GM20431 (cell line): Measurements from ENCODE around the gene TTLL11.

Experiments used
- in situ Hi-C: fragments of 300-500 bp; cut with MseI, MboI; formaldehyde crosslinking; loops from one replicate; pipeline ENCODE4 v1.15.0; 2020; ENCODE audit warnings: low sequenced_read_pairs; ENCODE audit not compliant: unreplicated experiment

Gene TTLL11, protein sequence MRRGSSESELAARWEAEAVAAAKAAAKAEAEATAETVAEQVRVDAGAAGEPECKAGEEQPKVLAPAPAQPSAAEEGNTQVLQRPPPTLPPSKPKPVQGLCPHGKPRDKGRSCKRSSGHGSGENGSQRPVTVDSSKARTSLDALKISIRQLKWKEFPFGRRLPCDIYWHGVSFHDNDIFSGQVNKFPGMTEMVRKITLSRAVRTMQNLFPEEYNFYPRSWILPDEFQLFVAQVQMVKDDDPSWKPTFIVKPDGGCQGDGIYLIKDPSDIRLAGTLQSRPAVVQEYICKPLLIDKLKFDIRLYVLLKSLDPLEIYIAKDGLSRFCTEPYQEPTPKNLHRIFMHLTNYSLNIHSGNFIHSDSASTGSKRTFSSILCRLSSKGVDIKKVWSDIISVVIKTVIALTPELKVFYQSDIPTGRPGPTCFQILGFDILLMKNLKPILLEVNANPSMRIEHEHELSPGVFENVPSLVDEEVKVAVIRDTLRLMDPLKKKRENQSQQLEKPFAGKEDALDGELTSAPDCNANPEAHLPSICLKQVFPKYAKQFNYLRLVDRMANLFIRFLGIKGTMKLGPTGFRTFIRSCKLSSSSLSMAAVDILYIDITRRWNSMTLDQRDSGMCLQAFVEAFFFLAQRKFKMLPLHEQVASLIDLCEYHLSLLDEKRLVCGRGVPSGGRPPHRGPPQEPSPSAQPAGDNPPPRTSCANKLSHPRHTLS

DNA sequence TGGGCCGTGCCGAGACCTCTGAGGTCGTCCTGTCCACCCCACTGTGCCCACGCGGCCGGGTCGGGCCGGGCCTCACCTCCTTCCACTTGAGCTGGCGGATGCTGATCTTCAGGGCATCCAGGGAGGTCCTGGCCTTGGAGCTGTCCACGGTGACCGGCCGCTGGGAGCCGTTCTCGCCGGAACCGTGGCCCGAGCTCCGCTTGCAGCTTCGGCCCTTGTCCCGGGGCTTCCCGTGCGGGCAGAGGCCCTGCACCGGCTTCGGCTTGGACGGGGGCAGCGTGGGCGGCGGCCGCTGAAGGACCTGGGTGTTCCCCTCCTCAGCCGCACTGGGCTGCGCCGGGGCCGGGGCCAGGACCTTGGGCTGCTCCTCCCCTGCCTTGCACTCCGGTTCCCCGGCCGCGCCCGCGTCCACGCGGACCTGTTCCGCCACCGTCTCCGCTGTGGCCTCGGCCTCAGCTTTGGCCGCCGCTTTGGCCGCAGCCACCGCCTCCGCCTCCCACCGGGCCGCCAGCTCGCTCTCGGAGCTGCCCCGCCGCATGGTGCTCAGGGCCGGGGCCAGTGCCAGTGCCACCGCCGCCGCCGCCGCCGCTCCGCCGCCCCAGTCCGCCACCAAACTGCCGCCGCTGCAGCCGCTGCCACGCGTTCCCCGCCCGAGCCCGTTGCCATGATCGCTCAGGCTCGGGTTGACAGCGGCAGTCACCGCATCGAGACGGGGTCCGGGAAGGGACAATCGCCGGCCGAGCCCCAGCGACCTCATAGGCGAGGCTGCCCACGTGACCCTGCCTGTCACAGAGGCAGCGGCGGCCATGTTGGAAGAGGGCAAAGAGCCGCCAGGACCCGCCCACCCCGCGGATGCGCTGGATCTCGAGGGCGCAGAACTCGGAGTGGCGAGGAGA, at the start of gene TTLL11:
TTLL11 (minus strand) TSS at position 698 of the 896 bp plus-strand sequence; CDS start at position 538, 160 bp downstream.
- in situ Hi-C loops: no loop called here

DNA sequence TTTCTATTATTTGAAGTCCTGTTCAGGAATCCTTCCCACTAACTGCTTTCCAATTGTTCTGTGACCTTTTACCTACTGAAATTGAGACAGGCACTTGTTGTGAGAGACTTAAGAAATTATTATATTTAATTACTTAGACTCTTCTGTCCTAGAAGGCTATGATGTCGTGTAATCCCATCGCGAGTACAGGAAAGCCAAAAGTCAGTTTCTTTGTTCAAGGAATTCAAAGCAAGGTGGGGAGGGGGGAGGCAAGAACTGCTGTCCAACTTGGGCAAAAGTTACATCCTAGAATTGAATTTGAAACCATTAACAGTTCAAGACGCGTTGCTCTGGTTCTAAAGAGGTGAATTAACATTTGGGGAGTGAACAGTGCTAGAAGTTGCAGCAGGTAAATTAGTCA, 48.6 kb upstream of the TTLL11 start:
- in situ Hi-C loops: loop anchor here (25.0 kb wide), 1 partner anchor 671 kb away; the partner anchor contains the start of gene OR1K1

DNA sequence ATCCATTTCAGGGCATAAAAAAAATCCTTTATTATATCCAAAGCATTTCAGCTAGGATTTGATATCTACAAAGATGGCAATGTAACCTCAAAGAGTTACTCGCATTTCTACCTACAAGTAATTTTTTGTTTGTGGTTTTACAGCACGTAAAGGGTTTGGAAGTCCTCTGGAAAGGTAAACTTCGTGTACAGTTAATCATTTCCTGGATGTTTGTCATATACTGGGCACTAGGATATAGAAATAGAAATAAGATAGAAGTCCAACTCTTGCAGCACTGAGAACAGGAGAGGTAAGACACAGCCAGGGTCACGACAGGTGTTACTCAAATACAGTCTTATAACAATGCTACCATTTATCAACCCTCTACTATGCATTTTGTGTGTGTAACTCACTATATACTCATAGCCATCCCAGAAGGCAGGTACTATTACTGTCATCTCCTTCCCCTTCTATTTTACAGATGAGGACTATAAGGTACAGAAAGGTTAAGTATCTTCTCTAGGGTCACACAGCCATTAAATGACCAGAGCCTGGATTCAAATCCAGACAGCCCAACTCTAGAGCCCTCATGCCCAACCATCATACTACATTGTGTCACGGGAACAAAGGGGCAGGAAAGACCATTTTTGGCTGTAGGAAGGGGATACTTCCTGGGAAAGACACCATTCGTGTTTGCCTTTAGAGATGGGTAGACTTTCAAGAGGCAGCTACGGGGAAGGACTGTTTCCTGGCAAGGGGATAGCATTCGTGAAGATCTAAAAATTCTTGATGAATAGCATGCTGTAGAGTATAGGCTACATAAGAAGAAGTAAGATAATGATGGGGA, 47.5 kb upstream of the TTLL11 start:
- in situ Hi-C loops: loop anchor here (25.0 kb wide), 1 partner anchor 672 kb away; the partner anchor contains the start of gene OR1K1

DNA sequence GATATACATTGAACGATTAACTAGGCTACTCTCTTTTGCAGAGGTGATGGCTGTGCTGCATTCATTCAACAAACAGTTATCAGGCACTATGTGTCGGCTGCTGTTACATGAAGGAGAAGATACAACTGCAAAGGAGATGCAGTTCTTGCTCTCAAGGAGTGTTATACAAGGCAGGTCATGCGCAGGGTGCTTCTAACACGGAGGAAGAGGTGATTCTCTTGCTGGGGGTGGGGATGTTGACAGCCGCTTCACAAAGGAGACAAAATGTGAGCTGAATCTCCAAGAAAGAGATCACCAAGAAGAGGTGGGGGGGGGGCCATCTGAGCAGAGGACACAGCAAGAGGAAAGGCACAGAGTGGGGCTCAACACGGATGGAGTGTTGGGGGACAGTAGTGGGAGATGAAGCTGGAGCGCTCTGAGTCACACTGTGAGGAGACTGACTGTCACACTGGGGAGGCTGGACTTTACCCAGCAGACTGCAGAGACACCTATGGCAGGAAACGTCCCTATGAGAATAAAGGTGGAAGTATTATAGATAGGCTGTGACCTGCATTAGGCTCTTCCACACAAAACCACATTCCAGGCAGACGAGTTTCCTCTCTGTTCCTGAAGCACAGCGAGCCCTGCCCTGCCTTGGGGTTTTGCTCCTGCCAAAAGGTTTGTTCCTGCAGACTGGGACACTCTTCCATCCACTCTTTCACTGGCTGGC, 45.6 kb upstream of the TTLL11 start:
- in situ Hi-C loops: loop anchor here (25.0 kb wide), 1 partner anchor 674 kb away; the partner anchor contains the start of gene OR1K1

DNA sequence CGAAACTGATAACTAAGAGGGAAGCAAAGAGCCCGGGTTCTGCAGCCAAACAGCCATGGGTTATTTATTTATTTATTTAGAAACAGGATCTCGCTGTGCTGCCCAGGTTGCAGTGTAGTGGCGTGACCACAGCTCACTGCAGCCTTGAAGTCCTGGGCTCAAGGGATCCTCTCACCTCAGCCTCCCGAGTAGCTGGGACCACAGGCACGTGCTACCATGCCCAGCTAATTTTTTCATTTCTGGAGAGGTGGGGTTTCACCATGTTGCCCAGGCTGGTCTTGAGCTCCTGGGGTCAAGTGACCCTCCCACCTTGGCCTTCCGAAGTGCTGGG, 42.4 kb upstream of the TTLL11 start:
- in situ Hi-C loops: loop anchor here (25.0 kb wide), 1 partner anchor 677 kb away; the partner anchor contains the start of gene OR1K1

DNA sequence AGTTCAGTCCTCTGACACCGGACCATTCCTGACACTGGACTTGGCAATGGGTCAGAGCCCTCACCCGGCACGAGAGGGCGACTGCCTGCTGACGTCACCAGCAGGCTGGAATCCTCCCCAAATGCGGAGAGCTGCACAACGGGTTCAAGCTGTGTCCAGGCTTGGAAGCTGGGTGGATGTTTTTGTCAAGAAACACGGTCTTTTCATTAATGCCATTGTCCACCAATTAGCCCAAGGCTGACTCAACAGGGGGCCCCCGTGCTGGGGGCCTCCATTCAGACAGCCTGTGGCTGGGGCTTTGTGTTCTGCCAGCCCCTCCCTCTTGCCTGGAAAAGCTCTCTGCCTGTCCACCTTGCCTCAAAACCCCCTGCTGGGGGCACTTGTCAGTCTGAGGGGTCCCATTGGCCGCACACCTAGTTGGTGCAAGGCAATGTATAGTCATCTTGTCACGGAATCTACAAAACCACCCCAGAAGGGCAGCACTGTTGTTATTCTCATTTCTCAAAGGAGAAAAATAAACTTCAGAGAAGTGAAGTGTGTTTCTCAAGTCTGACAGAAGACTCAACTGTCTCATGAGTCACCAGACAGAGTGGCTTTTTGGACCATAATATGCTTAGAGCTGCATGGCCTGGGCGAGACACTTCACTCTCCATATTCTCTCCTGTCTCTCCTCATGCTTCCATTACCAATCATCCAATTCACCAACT, 41.9 kb upstream of the TTLL11 start:
- in situ Hi-C loops: loop anchor here (25.0 kb wide), 1 partner anchor 677 kb away; the partner anchor contains the start of gene OR1K1

DNA sequence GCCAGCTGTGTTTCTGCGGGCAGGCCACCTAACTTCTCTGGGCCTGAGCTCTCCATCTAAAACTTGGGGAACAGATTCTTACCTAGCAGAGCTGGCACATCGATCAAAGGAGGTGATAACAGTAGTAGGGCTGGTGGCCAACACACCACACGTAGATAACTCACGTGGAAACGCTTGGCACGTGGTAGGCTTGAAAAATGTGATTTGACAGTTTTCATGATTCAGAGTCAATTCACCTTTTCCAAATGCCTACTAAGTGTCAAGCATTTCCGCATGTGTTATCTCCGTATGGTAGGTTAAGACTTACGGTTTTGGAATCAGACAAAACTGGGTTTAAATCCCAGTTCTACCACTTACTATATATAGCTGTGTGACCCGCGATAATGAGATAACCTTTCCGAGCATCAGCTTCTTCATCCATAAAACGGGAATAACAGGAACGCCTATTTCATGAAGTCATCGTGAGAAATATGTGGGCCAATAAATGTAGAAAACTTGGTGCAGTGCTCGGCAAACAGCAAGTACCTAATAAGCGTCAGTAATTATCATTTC, 41.0 kb upstream of the TTLL11 start:
- in situ Hi-C loops: loop anchor here (25.0 kb wide), 1 partner anchor 678 kb away; the partner anchor contains the start of gene OR1K1

DNA sequence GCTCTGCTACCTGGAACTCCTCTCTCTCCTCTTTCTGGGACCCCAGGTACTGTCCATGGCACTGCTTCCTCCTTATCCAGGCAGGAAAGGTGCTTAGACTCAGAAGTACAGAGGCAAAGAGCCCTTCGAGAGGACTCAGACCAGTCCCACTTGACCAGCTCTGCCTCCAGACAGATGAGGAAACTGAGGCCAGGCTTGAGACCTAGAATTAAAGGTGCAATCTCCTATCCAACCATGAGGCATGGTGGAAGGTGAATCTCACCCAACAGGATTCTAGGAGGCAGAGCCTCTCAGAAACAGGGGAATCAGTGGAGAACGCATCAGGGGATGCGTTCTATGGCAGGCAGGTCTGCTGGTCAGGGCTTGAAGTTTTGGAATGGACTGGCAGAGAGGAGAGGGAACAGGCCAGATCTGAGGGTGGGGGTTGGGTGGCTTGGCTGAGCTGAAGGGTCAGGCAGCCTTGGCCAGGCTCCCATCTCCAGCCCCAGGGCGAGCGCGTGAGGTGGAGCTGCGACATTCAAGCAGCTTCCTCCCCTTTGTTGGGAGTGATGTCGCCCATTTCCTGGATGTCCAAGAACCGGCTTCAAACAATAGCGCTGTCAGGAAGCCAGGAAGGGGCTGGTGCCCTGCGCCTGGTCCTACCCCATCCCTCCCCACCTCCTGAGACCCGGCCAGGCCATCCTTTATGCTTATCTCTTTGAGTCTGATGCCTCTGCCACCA, 40.3 kb upstream of the TTLL11 start:
- in situ Hi-C loops: loop anchor here (25.0 kb wide), 1 partner anchor 679 kb away; the partner anchor contains the start of gene OR1K1

DNA sequence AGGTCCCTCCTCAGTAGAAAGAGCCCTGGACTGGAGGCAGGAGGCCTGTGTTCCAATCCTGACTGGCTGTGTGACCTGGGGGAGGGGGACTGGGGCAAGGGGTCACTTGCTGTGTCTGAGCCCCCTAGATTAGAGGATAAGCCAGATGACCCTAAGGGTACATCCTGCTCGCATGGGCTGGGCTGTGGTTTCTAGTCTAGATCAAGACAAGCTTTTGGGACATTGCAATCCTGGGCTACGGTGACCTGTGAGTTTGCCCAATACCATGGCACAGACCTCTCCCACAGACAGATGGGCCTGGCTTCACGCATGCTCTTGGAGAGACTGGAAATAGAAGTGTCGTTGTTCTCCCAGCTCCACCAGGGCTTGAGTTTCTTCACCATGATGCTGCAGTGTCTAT, 39.4 kb upstream of the TTLL11 start:
- in situ Hi-C loops: loop anchor here (25.0 kb wide), 1 partner anchor 680 kb away; the partner anchor contains the start of gene OR1K1

DNA sequence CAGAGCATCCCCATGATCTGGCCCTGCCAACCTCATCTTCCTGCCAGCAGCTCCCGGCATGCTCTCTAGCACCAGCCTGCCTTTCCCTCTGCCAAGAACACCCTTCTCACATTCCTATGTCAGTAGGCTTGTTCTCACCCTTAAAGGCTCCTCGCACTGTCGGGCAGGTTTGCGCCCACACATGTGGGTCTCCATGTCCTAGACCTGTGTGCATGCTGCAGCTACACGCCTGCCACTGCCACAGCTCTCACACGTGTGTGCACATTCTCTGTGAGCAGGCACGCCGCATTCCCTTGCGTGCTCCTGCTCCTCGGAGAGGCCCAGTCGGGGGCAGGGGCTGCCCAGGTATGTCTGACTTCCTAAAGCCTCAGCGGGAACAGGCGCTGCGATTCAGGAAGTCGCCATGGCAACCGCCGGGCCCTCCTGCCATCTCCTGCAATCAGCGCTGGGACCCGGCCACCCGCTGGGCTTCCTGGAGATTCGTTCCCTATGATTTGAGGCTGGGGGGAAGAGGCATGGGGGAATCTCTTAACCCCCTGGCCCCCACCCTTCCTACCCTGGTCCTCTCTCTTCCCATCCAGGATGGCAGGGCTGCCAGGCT, 38.4 kb upstream of the TTLL11 start:
- in situ Hi-C loops: loop anchor here (25.0 kb wide), 1 partner anchor 681 kb away; the partner anchor contains the start of gene OR1K1

DNA sequence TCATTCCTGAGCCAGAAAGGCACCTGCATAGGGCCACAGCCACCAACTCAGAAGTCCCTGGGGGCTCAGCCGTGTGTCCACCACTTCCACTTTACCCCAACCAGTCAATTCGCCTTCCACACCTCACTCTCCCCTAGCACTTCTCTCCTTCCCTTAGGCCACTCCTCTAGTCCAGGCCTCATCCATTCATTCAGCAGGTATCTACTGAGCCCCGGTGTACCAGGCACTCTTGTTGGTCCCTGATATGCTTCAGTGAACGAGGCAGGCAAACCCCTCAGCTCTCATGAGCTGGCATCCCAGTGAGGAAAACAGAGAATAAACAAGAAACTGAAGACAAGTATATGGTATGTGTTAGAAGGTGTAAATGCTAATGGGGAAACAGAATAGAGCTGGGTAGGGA, 37.7 kb upstream of the TTLL11 start:
- in situ Hi-C loops: loop anchor here (25.0 kb wide), 1 partner anchor 681 kb away; the partner anchor contains the start of gene OR1K1

DNA sequence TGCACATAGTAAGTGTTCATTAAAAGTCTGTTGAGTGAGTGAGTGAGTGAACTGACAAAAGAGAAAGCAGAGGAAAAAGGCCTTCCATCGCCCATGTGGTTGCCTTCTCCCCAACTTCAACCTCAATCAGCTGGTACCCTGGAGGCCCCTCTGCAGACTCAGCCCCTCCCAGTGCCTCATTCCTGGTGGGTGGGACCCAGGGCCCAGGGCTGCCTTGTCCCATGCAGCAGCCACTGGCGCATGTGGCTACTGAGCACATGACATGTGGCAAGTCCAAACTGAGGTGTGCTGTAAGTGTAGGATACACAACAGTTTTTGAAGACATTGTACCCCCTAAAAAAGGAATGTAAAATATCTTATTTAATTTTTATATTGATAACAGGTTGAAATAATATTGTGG, 36.9 kb upstream of the TTLL11 start:
- in situ Hi-C loops: loop anchor here (10.0 to 25.0 kb wide), 2 partner anchors 225 to 682 kb away; partner anchors contain the start of gene OR1K1

DNA sequence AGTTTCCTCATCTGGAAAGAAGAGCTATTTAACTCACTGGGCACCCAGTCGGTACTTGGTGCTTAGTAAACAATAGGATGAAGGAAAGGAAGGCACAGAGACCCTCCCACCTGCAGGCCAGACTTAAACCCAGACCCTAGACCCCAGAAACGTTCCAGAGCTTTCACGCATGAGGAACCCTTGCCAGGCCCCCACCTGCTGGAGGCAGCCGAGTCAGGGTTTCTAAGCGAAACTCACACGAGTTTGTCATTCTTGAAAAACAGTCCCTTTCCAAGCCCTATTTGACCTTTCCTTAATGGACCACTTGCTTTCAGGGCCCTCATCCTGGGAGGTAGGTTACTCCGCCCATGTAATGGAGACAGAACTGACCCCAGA, 35.8 kb upstream of the TTLL11 start:
- in situ Hi-C loops: loop anchor here (10.0 to 25.0 kb wide), 2 partner anchors 226 to 683 kb away; partner anchors contain the start of gene OR1K1

DNA sequence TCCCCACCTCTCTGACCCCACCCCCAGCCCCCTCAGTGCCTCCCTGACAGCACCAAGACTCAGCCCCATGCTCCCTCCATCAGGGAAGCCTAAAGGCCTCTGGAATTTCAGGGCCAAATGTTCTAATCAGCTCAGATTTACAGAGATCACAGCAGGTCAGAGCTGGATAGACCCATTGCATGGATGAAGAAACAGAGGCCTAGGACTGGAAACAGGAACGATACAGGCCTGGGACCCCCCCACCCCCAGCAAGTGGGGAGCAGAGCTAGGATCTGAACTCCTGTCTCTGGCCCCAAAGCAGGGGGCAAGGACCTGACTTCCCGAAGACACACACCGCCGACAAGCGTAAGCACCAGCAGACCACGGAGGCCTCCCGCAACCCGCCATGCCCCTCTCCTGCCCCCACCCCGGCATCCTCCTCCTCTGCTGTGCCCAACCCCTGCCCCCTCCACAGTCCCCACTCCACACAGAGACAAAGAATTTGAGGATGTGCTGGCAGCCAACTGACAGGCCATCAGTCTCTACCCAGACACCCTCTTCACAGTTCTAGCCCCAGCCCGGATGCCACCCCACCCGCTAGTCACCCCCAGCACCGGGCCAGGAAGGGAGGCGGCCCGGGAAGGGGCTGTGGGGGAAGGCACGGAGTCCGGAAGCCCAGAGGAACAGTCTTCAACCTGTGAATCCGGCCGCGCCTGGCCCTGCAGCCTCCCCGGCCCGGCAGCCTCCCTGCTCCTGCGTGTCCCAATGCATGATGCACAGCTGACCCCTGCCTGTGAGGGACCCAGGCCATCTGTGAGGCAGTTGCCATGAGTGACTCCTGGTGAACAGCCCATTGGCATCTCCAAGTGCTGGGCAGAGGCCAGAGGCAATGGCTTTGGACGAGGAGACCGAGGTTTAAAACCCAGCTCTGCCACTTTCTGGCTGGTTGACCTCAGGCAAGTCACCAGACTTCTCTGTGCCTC, 35.2 kb upstream of the TTLL11 start:
- in situ Hi-C loops: loop anchor here (10.0 to 25.0 kb wide), 2 partner anchors 227 to 684 kb away; partner anchors contain the start of gene OR1K1

DNA sequence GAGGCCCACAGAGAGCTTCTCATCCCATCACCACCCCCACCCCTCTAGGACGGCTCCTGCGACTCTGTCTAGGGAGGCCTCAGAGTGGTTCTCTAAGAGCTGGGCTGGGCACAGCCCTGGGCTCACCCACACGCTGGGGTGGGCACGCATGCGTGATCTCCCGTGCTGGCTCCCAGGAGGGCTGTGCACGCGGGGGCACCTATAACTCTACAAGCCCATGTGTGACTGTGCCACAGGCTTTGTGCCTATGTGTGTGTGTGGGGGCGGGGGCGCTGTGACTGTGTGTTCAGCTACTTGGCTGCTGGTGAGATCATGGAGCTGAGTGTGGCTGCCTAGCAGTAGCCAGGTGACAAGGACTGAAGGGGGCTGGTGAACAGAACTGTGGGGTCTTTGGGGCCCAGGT, 34.3 kb upstream of the TTLL11 start:
- in situ Hi-C loops: loop anchor here (10.0 to 25.0 kb wide), 2 partner anchors 227 to 685 kb away; partner anchors contain the start of gene OR1K1
